ENCODE measurements around the gene TRPM2. TPM values are rescaled to one million over a fixed set of nuclear protein-coding genes. Genes with fewer than 3 reads are reported as not detected.
A peak's percentile ranks its signal among the peaks of the same experiment; 100 is the strongest.

The TRPM2 gene
- total and polyA plus RNA-seq, 8 donors, result 1.3 to 10.3 (median 2.4) TPM

- intact Hi-C loops (cut with DNase I; ENCODE audit: low total_unique reads), result no loop called here
- Histone ChIP-seq H3K36me3 (peaks cover 0 to 9% (median 3%) of the 10 kb centered on the region in 4 donors), H3K27ac (peak overlapping the region in 4 of 5 donors; percentile 56 to 85 (median 73)), H3K27me3 (peaks cover 0 to under 1% (median 0%) of the 10 kb centered on the region in 3 donors), H3K4me1 (peaks cover 6 to 30% (median 25%) of the 10 kb centered on the region in 4 donors), H3K9me3 (peaks cover 0 to 10% (median 8%) of the 10 kb centered on the region in 4 donors), H3K4me3 (peak overlapping the region; percentile 72 to 91 (median 84))
- WGBS, 5 donors, result 0 to 3% (median 1%) methylated on average over 6 to 72 of the region's 72 CpGs
- DNase-seq, result peak; percentile 65 to 71
- TF ChIP-seq CTCF (IDR thresholded peaks at IDR 0.05) (peak in 1 of 7 experiments; percentile 6), POLR2AphosphoS5 (IDR thresholded peaks at IDR 0.05) (no peak)
These were observed 102.2 kb downstream of the TRPM2 start for GRCh38 chr21:44455524-44456213.

DNA sequence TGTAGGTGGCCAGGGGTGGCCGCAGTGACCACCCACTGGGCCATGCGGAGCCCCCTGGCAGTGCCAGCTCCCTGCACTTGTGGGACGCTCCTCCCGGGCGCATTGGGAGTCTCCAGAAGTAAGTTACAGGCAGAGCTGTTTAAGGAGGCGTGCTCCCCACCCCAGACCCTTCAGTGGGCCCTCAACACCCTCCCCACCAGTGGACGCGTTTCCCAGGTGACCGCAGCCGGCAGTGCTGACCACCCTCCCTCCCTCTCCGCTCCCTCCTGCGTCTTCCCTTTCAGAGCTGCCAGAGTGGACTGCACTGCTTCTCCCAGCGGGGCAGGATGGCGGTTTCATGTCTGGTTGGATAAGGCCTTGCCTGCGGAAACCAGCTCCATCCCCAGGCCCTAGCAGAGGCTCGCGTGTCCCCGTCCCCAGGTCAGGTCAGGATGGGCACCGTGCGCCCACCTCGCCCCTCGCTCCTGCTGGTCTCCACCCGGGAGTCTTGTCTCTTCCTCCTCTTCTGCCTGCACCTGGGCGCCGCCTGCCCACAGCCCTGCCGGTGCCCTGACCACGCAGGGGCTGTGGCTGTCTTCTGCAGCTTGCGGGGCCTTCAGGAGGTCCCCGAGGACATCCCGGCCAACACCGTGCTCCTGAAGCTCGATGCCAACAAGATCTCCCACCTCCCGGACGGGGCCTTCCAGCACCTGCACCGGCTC is 102.9 kb downstream of the TRPM2 start:
- peak overlapping the region in 2 of 5 donors; percentile 71 to 85 for H3K27ac ChIP-seq
- H3K27me3 ChIP-seq, result no peaks in the 10 kb centered on the region
- WGBS, 5 donors, result 69 to 80% (median 77%) methylated on average over 11 to 35 of the region's 35 CpGs
- peaks cover 6 to 30% (median 25%) of the 10 kb centered on the region in 4 donors for H3K4me1 ChIP-seq
- no peak for DNase-seq
- intact Hi-C loops (cut with DNase I; ENCODE audit: low total_unique reads), result no loop called here
- peak overlapping the region; percentile 72 to 91 (median 84) for H3K4me3 ChIP-seq
- TF ChIP-seq POLR2AphosphoS5 (IDR thresholded peaks at IDR 0.05), result no peak
- no peak for TF ChIP-seq CTCF (IDR thresholded peaks at IDR 0.05)
- TF ChIP-seq POLR2A (IDR thresholded peaks at IDR 0.05), result no peak
- H3K36me3 ChIP-seq, result peaks cover 0 to 9% (median 3%) of the 10 kb centered on the region in 4 donors
- H3K9me3 ChIP-seq, result peaks cover 0 to 10% (median 8%) of the 10 kb centered on the region in 4 donors

GRCh38 chr21:44456915-44457736 is 103.7 kb downstream of the TRPM2 start:
- Histone ChIP-seq H3K4me3 (no peak overlapping the region), H3K27me3 (no peaks in the 10 kb centered on the region), H3K9me3 (peaks cover 0 to 10% (median 8%) of the 10 kb centered on the region in 4 donors), H3K4me1 (peaks cover 6 to 30% (median 25%) of the 10 kb centered on the region in 4 donors), H3K36me3 (peaks cover 0 to 9% (median 3%) of the 10 kb centered on the region in 4 donors), H3K27ac (no peak overlapping the region)
- intact Hi-C loops (cut with DNase I; ENCODE audit: low total_unique reads), result no loop called here
- no peak for TF ChIP-seq POLR2A (IDR thresholded peaks at IDR 0.05)
- TF ChIP-seq POLR2AphosphoS5 (IDR thresholded peaks at IDR 0.05), result no peak
- DNase-seq, result no peak
- WGBS, 5 donors, result 93 to 96% (median 95%) methylated on average over 11 to 44 of the region's 44 CpGs

- TF ChIP-seq POLR2A (IDR thresholded peaks at IDR 0.05), result no peak
- TF ChIP-seq CTCF (IDR thresholded peaks at IDR 0.05), result no peak
- TF ChIP-seq POLR2AphosphoS5 (IDR thresholded peaks at IDR 0.05), result no peak
- no peak for TF ChIP-seq EP300 (IDR thresholded peaks at IDR 0.05)
- Histone ChIP-seq H3K36me3 (peaks cover 0 to 9% (median 3%) of the 10 kb centered on the region in 4 donors), H3K4me3 (no peak overlapping the region), H3K27me3 (no peaks in the 10 kb centered on the region), H3K9me3 (peaks cover 0 to 3% (median 0%) of the 10 kb centered on the region in 4 donors), H3K27ac (no peak overlapping the region), H3K4me1 (peaks cover 6 to 35% (median 25%) of the 10 kb centered on the region in 4 donors)
- intact Hi-C loops (cut with DNase I; ENCODE audit: low total_unique reads), result no loop called here
- 88 to 91% (median 91%) methylated on average over 18 to 19 of the region's 19 CpGs for WGBS, 5 donors
- no peak for DNase-seq
These were observed 105.7 kb downstream of the TRPM2 start for GRCh38 chr21:44458971-44459711.

All from stomach (tissue), 9 donors.